K562 (cell line): ENCODE results near the gene COP1. TPM values are rescaled to one million over a fixed set of nuclear protein-coding genes. Genes with fewer than 3 reads are reported as not detected.

Source experiments
- ATAC-seq: fragments of 200-7000 bp; cut with Tn5 transposase; 3 replicates; pipeline ENCODE4 v1.9.1; 2020; ENCODE audit warnings: moderate library complexity
- BruUV-seq: library from RNA; stranded (reverse); fragments of 400-500 nt; replicated peaks from 2 replicates; lab custom pipeline; 2021; lab: Mats Ljungman, UMichigan
- CTCF ChIA-PET: fragments of 300-600 bp; formaldehyde crosslinking; extraction: SDS; loops from one replicate; lab custom pipeline; 2021; ENCODE audit warnings: low intra/inter-chr PET ratio; lab: Yijun Ruan, JAX
- POLR2A ChIA-PET: fragments of 300-600, 350-650 bp; sonication (Branson Sonifier 250); formaldehyde crosslinking; extraction: SDS; loops from one replicate; lab custom pipeline; 2021; ENCODE audit warnings: antibody characterized with exemption, inconsistent platforms; lab: Yijun Ruan, JAX
- DNase-seq, 4 experiments: peaks; one replicate each; pipeline versions ENCODE4 v3.0.0 to v3.0.0-alpha.2; 2011 to 2018; ENCODE audit warnings: low spot score in 3 of 4, mixed read lengths in 3 of 4; ENCODE audit errors: extremely low read depth in 1 of 4
- FAIRE-seq: peaks from 2 replicates; lab custom pipeline; 2011; peaks lifted over from hg19 to GRCh38; lab: Jason Lieb, UNC
- H2AFZ ChIP-seq: 2 replicates; pipeline ENCODE4 v1.6.0; 2011; ENCODE audit warnings: low read depth, low read length, control low read depth, inconsistent platforms
- H3K27ac ChIP-seq: fragments of 200-600 bp; 3 replicates; pipeline ENCODE4 v1.8.0; 2011; ENCODE audit warnings: low read depth, mild to moderate bottlenecking, control low read depth, inconsistent platforms, low read length, moderate library complexity, mixed read lengths; ENCODE audit errors: extremely low read depth
- H3K27me3 ChIP-seq, 2 experiments: fragments of 300-600 bp in 1 of 2; 2 replicates in 1 of 2; 3 replicates in 1 of 2; pipeline versions ENCODE4 v1.6.0 to v1.8.0; 2011; ENCODE audit warnings: inconsistent platforms in 2 of 2, low read length in 2 of 2, mild to moderate bottlenecking in 1 of 2, mixed read lengths in 1 of 2, moderate library complexity in 1 of 2; ENCODE audit not compliant: control insufficient read depth in 2 of 2, insufficient read depth in 2 of 2
- H3K36me3 ChIP-seq: fragments of 300-600 bp; 3 replicates; pipeline ENCODE4 v1.8.0; 2011; ENCODE audit warnings: mild to moderate bottlenecking, low read length, inconsistent platforms; ENCODE audit not compliant: control insufficient read depth, insufficient read depth
- H3K4me1 ChIP-seq, 2 experiments: fragments of 200-600 bp in 1 of 2; replicated peaks in 1 of 2; 2 replicates in 1 of 2; 3 replicates in 1 of 2; pipeline versions ENCODE4 v1.5.1 to v1.8.0; 2011; ENCODE audit warnings: inconsistent platforms in 2 of 2, low read length in 2 of 2, mild to moderate bottlenecking in 1 of 2, mixed read lengths in 1 of 2, moderate library complexity in 1 of 2; ENCODE audit not compliant: control insufficient read depth in 2 of 2, insufficient read depth in 2 of 2
- H3K4me2 ChIP-seq: 2 replicates; pipeline ENCODE4 v1.6.1; 2011; ENCODE audit warnings: low read length, control low read depth, inconsistent platforms, mixed read lengths; ENCODE audit not compliant: insufficient read depth
- H3K4me3 ChIP-seq: fragments of 200-600 bp; sonication (generic), shearing (Covaris generic); 2 replicates; pipeline ENCODE4 v1.5.1; 2016; ENCODE audit warnings: control low read depth, inconsistent platforms
- H3K79me2 ChIP-seq: fragments of 200-600 bp; 3 replicates; pipeline ENCODE4 v1.8.0; 2011; ENCODE audit warnings: low read length, inconsistent platforms; ENCODE audit not compliant: control insufficient read depth, insufficient read depth
- H3K9ac ChIP-seq, 2 experiments: 2 replicates each; pipeline versions ENCODE4 v1.6.0 to v1.6.1; 2011; ENCODE audit warnings: low read depth in 2 of 2, low read length in 2 of 2, control low read depth in 1 of 2, inconsistent platforms in 1 of 2, mild to moderate bottlenecking in 1 of 2, mixed read lengths in 1 of 2; ENCODE audit not compliant: insufficient read depth in 1 of 2
- H3K9me1 ChIP-seq: one replicate; pipeline ENCODE4 v1.6.0; 2011; ENCODE audit warnings: inconsistent platforms, mild to moderate bottlenecking, low read length, moderate library complexity; ENCODE audit not compliant: control insufficient read depth, insufficient read depth
- H3K9me3 ChIP-seq: replicated peaks from 2 replicates; pipeline ENCODE4 v1.5.1; 2011; ENCODE audit warnings: low read depth, low read length, inconsistent platforms; ENCODE audit not compliant: control insufficient read depth, insufficient read depth
- H4K20me1 ChIP-seq: replicated peaks from 2 replicates; pipeline ENCODE4 v1.6.1; 2011; ENCODE audit warnings: low read length, inconsistent platforms, mixed read lengths; ENCODE audit not compliant: control insufficient read depth, insufficient read depth
- CBX1 ChIP-seq: sonication (generic); IDR thresholded peaks from 2 replicates; pipeline ENCODE4 v1.6.1; 2016; ENCODE audit warnings: antibody characterized with exemption, low read depth, mild to moderate bottlenecking
- MBD1 ChIP-seq: fragments of 250-450 bp; sonication (Bioruptor Pico); IDR thresholded peaks from 2 replicates; pipeline ENCODE4 v1.8.0; 2022; ENCODE audit warnings: inconsistent platforms
- MTA2 ChIP-seq: fragments of 450-650 bp; IDR thresholded peaks from 2 replicates; pipeline ENCODE4 v1.6.1; 2016; ENCODE audit warnings: low read depth
- MYC ChIP-seq, 2 experiments: fragments of 250-450 bp in 1 of 2; sonication (Bioruptor Pico) in 1 of 2; IDR thresholded peaks; 2 replicates each; pipeline versions ENCODE4 v1.5.1 to v1.6.1; 2012 to 2021; ENCODE audit warnings: low read depth in 2 of 2, borderline replicate concordance in 1 of 2, improper control_type of control experiment in 1 of 2, low read length in 1 of 2, mild to moderate bottlenecking in 1 of 2, moderate library complexity in 1 of 2
- NELFE ChIP-seq: IDR thresholded peaks from 2 replicates; pipeline ENCODE4 v1.6.1; 2011; ENCODE audit warnings: mild to moderate bottlenecking; ENCODE audit not compliant: insufficient read depth, insufficient read length
- RAD21 ChIP-seq, 2 experiments: fragments of 250-450 bp in 1 of 2; fragments of 450-650 bp in 1 of 2; sonication (Bioruptor Pico) in 1 of 2; formaldehyde crosslinking in 1 of 2; IDR thresholded peaks in 1 of 2; conservative IDR thresholded peaks in 1 of 2; 2 replicates each; pipeline versions ENCODE4 v1.4.0 to v1.8.0; 2020 to 2022; ENCODE audit warnings: mild to moderate bottlenecking in 2 of 2, moderate library complexity in 1 of 2
- TAF1 ChIP-seq: IDR thresholded peaks from 2 replicates; pipeline ENCODE4 v1.6.1; 2011; ENCODE audit warnings: mild to moderate bottlenecking, low read length, moderate library complexity; ENCODE audit not compliant: insufficient read depth, control insufficient read depth, severe bottlenecking; ENCODE audit errors: extremely low read depth
- TFE3 ChIP-seq: fragments of 450-650 bp; formaldehyde crosslinking; IDR thresholded peaks from 2 replicates; pipeline ENCODE4 v1.4.0; 2020; ENCODE audit warnings: mild to moderate bottlenecking, mixed read lengths
- TGIF2 ChIP-seq: sonication (generic); formaldehyde crosslinking; IDR thresholded peaks from 2 replicates; pipeline ENCODE4 v1.8.1; 2022; ENCODE audit warnings: mild to moderate bottlenecking, missing genetic modification reagents, moderate library complexity
- ZBED1 ChIP-seq: IDR thresholded peaks from 2 replicates; pipeline ENCODE4 v1.6.1; 2014
- ZNF24 ChIP-seq: fragments of 450-650 bp; IDR thresholded peaks from 2 replicates; pipeline ENCODE4 v1.6.1; 2016
- ZNF398 ChIP-seq: fragments of 250-450 bp; sonication (Bioruptor Pico); IDR thresholded peaks from 2 replicates; pipeline ENCODE4 v1.8.0; 2021; ENCODE audit warnings: moderate library complexity, mild to moderate bottlenecking, inconsistent platforms
- ZNF79 ChIP-seq: fragments of 250-450 bp; sonication (Bioruptor Pico); IDR thresholded peaks from 2 replicates; pipeline ENCODE4 v1.4.0; 2020; ENCODE audit warnings: low read depth, mild to moderate bottlenecking, moderate library complexity
- ZZZ3 ChIP-seq: fragments of 450-650 bp; IDR thresholded peaks from 2 replicates; pipeline ENCODE4 v1.6.1; 2016; ENCODE audit warnings: antibody characterized with exemption, mild to moderate bottlenecking, moderate library complexity
- whole genome bisulfite sequencing: fragments of 100-300 bp; shearing (Covaris generic); methylation state at CpG from one replicate; pipeline ENCODE4 v1.1.6; 2016; ENCODE audit warnings: low coverage, mixed read lengths; ENCODE audit not compliant: insufficient coverage; ENCODE audit errors: missing lambda C conversion rate; 5-methylcytosine and 5-hydroxymethylcytosine counted together
- in situ Hi-C: fragments of 300-500 bp; cut with MboI; formaldehyde crosslinking; loops from 4 replicates; pipeline ENCODE4 v1.15.0; 2018; ENCODE audit warnings: inconsistent platforms, mixed read lengths
- intact Hi-C: fragments of 100-400 bp; cut with micrococcal nuclease; formaldehyde crosslinking; loops from 2 replicates; pipeline ENCODE4 v1.14.2; 2022
- polyA plus RNA-seq, 8 experiments: library from polyadenylated mRNA; depleted of rRNA in 4 of 8; stranded (reverse) in 5 of 8; unstranded in 3 of 8; fragments of >200 nt; fragmentation: Nextera tagmentation in 2 of 8; fragmentation: Illumina TruSeq in 1 of 8; extraction: Ambion mirVana in 2 of 8; extraction: Trizol in 1 of 8; gene quantifications; 2 replicates each; pipeline versions ENCODE4 v1.2.1 to v1.2.3, GENCODE V29; 2011 to 2014; ENCODE audit warnings: inconsistent platforms in 1 of 8, missing spikeins in 1 of 8
- total RNA-seq, 7 experiments: library from RNA; depleted of rRNA in 6 of 7; stranded (reverse); fragments of >200 nt in 6 of 7; fragmentation: Illumina TruSeq in 2 of 7; extraction: Trizol in 2 of 7; gene quantifications; 2 replicates each; pipeline versions ENCODE4 v1.2.1 to v1.2.3, GENCODE V29; 2011 to 2021; ENCODE audit warnings: low replicate concordance in 1 of 7
- TF ChIP-seq, protein P1 (sequence below): sonication (generic); formaldehyde crosslinking; IDR thresholded peaks from 2 replicates; pipeline ENCODE4 v1.8.0; 2023; ENCODE audit warnings: mild to moderate bottlenecking, missing genetic modification reagents

Gene COP1
- total and polyA plus RNA-seq, 9 of the 15 experiments (the other 6 are each of a cell fraction or from before 2014, with no cell fraction given), result 25.8 to 77.7 (median 58.6) TPM

GRCh38 chr1:175984057-175984812, 222.9 kb downstream of the COP1 start:
- Histone ChIP-seq H3K27me3 (no peaks in the 10 kb centered on the region), H3K9me1 (no peaks in the 10 kb centered on the region), H3K27ac (no peak overlapping the region), H2AFZ (no peak overlapping the region), H3K36me3 (peaks cover 56% of the 10 kb centered on the region), H3K4me3 (no peak overlapping the region), H4K20me1 (no peaks in the 10 kb centered on the region), H3K9me3 (0 out of 2 replicates have a peak, but pooled peaks cover 9% of the 10 kb centered on the region), H3K4me2 (no peak overlapping the region), H3K4me1 (no peaks in the 10 kb centered on the region), H3K79me2 (no peaks in the 10 kb centered on the region), H3K9ac (no peak overlapping the region)
- FAIRE-seq (no peak), ATAC-seq (no peak), DNase-seq (no peak)
- CTCF ChIA-PET, result no interaction called here
- POLR2A ChIA-PET, result interaction anchor here (0.6 kb wide), 1 partner anchor 57 kb away, joined by 3 read pairs; no protein-coding TSS in a partner anchor
- in situ Hi-C loops, result no loop called here
- intact Hi-C loops, result no loop called here
- no TSS peak for BruUV-seq
- WGBS, result 97% methylated on average over 11 of the region's 12 CpGs
- no peak for TF ChIP-seq ZNF398
- TF ChIP-seq ZNF79 (CRISPR knock-in tag), result no peak
- no peak for TF ChIP-seq MYC (IDR thresholded peaks at IDR 0.05; ENCODE audit: low read depth, low read length)
- TF ChIP-seq MYC (CRISPR knock-in tag; IDR thresholded peaks at IDR 0.05; ENCODE audit: borderline replicate concordance, low read depth), result no peak
- no peak for TF ChIP-seq NELFE
- TF ChIP-seq RAD21 (CRISPR knock-in tag; conservative IDR thresholded peaks at IDR 0.05 in 1 of 2, IDR thresholded peaks at IDR 0.05 in 1 of 2), result no peak
- no peak for TF ChIP-seq ZNF24
- no peak for TF ChIP-seq ZBED1
- TF ChIP-seq, protein P1, sequence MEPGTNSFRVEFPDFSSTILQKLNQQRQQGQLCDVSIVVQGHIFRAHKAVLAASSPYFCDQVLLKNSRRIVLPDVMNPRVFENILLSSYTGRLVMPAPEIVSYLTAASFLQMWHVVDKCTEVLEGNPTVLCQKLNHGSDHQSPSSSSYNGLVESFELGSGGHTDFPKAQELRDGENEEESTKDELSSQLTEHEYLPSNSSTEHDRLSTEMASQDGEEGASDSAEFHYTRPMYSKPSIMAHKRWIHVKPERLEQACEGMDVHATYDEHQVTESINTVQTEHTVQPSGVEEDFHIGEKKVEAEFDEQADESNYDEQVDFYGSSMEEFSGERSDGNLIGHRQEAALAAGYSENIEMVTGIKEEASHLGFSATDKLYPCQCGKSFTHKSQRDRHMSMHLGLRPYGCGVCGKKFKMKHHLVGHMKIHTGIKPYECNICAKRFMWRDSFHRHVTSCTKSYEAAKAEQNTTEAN (CRISPR knock-in tag), result no peak
- no peak for TF ChIP-seq TFE3 (CRISPR knock-in tag)
- TF ChIP-seq MBD1 (CRISPR knock-in tag), result no peak
- no peak for TF ChIP-seq ZZZ3
- TF ChIP-seq TGIF2 (CRISPR knock-in tag), result no peak
- TF ChIP-seq TAF1, result no peak
- TF ChIP-seq CBX1, result no peak
- TF ChIP-seq MTA2, result no peak
